ENCODE data around the gene OGFOD2.

OGFOD2 gene

GRCh38 chr12:123022846-123023245 lies 47.8 kb downstream of the OGFOD2 start:
- TF ChIP-seq CTCF (IDR thresholded peaks at IDR 0.05; ENCODE audit: low read length), result no peak
- TF ChIP-seq EZH2 (IDR thresholded peaks at IDR 0.05; ENCODE audit: borderline replicate concordance, low read length), result no peak
- Histone ChIP-seq H4K20me1 (ENCODE audit: insufficient read depth, low read length) (no peaks in the 10 kb centered on the region), H3K79me2 (ENCODE audit: insufficient read depth, low read length) (0 out of 2 replicates have a peak, but pooled peaks cover 4% of the 10 kb centered on the region), H3F3A (ENCODE audit: insufficient read depth, low read length) (no peaks in the 10 kb centered on the region), H3K27me3 (ENCODE audit: insufficient read depth, low read length) (no peaks in the 10 kb centered on the region), H3K4me3 (ENCODE audit: low read depth, low read length, poor library complexity, severe bottlenecking) (no peak overlapping the region), H3K9me3 (ENCODE audit: low read length) (no peaks in the 10 kb centered on the region), H3K4me2 (ENCODE audit: low read length) (no peak overlapping the region), H3K9me2 (ENCODE audit: low read depth, low read length) (no peaks in the 10 kb centered on the region), H3K27ac (ENCODE audit: low read depth, low read length, poor library complexity, severe bottlenecking) (no peak overlapping the region), H3K4me1 (ENCODE audit: insufficient read depth, low read length, severe bottlenecking) (no peaks in the 10 kb centered on the region), H3K36me3 (ENCODE audit: insufficient read depth, low read length) (peaks cover 59% of the 10 kb centered on the region; the same call in 1 of the 2 replicates), H3K9ac (ENCODE audit: low read length) (no peak overlapping the region), H2AFZ (ENCODE audit: low read length) (no peak overlapping the region)

- Histone ChIP-seq H3K4me3 (ENCODE audit: low read depth, low read length, poor library complexity, severe bottlenecking) (no peak overlapping the region), H3K27me3 (ENCODE audit: insufficient read depth, low read length) (no peaks in the 10 kb centered on the region), H2AFZ (ENCODE audit: low read length) (no peak overlapping the region), H3F3A (ENCODE audit: insufficient read depth, low read length) (no peaks in the 10 kb centered on the region), H3K27ac (ENCODE audit: low read depth, low read length, poor library complexity, severe bottlenecking) (no peak overlapping the region), H3K9me2 (ENCODE audit: low read depth, low read length) (no peaks in the 10 kb centered on the region), H3K9me3 (ENCODE audit: low read length) (no peaks in the 10 kb centered on the region), H3K36me3 (ENCODE audit: insufficient read depth, low read length) (peaks cover 71% of the 10 kb centered on the region; the same call in 1 of the 2 replicates), H3K4me2 (ENCODE audit: low read length) (no peak overlapping the region), H4K20me1 (ENCODE audit: insufficient read depth, low read length) (no peaks in the 10 kb centered on the region), H3K79me2 (ENCODE audit: insufficient read depth, low read length) (0 out of 2 replicates have a peak, but pooled peaks cover 4% of the 10 kb centered on the region), H3K9ac (ENCODE audit: low read length) (no peak overlapping the region), H3K4me1 (ENCODE audit: insufficient read depth, low read length, severe bottlenecking) (no peaks in the 10 kb centered on the region)
- TF ChIP-seq EZH2 (IDR thresholded peaks at IDR 0.05; ENCODE audit: borderline replicate concordance, low read length) (no peak), CTCF (IDR thresholded peaks at IDR 0.05; ENCODE audit: low read length) (no peak)
These were observed 49.9 kb downstream of the OGFOD2 start for GRCh38 chr12:123024819-123025391.

- Histone ChIP-seq H3K27ac (ENCODE audit: low read depth, low read length, poor library complexity, severe bottlenecking) (no peak overlapping the region), H3K4me1 (ENCODE audit: insufficient read depth, low read length, severe bottlenecking) (no peaks in the 10 kb centered on the region), H3K9me2 (ENCODE audit: low read depth, low read length) (no peaks in the 10 kb centered on the region), H2AFZ (ENCODE audit: low read length) (no peak overlapping the region), H4K20me1 (ENCODE audit: insufficient read depth, low read length) (no peaks in the 10 kb centered on the region), H3F3A (ENCODE audit: insufficient read depth, low read length) (no peaks in the 10 kb centered on the region), H3K27me3 (ENCODE audit: insufficient read depth, low read length) (no peaks in the 10 kb centered on the region), H3K36me3 (ENCODE audit: insufficient read depth, low read length) (peaks cover 81% of the 10 kb centered on the region; the same call in 1 of the 2 replicates), H3K4me2 (ENCODE audit: low read length) (no peak overlapping the region), H3K4me3 (ENCODE audit: low read depth, low read length, poor library complexity, severe bottlenecking) (no peak overlapping the region), H3K9ac (ENCODE audit: low read length) (no peak overlapping the region), H3K9me3 (ENCODE audit: low read length) (no peaks in the 10 kb centered on the region), H3K79me2 (ENCODE audit: insufficient read depth, low read length) (0 out of 2 replicates have a peak, but pooled peaks cover 4% of the 10 kb centered on the region)
- TF ChIP-seq EZH2 (IDR thresholded peaks at IDR 0.05; ENCODE audit: borderline replicate concordance, low read length) (no peak), CTCF (IDR thresholded peaks at IDR 0.05; ENCODE audit: low read length) (no peak)
These were observed 51.2 kb downstream of the OGFOD2 start for GRCh38 chr12:123026094-123026853.
